Loucy (cell line): ENCODE data around the gene SART1.

Experiments used
- CTCF ChIP-seq: fragments of 200-600 bp; sonication (generic); conservative IDR thresholded peaks from 2 replicates; pipeline ENCODE4 v1.5.1; 2014; ENCODE audit warnings: mild to moderate bottlenecking, antibody characterized with exemption, low read length
- EZH2phosphoT487 ChIP-seq: fragments of 200-600 bp; IDR thresholded peaks from 2 replicates; pipeline ENCODE4 v1.6.1; 2018; ENCODE audit warnings: antibody characterized with exemption, mild to moderate bottlenecking, moderate library complexity, borderline replicate concordance

- TF ChIP-seq CTCF (no peak), EZH2phosphoT487 (no peak)
Measured at GRCh38 chr11:65953471-65953870, 8.1 kb upstream of the SART1 start.
